ENCODE measurements around the gene HES4.
"Not testable (repeated sequence)": the region's sequence is repeated elsewhere in the genome, so short reads cannot be mapped to it uniquely, and the experiment has no call there.

Gene HES4

DNA sequence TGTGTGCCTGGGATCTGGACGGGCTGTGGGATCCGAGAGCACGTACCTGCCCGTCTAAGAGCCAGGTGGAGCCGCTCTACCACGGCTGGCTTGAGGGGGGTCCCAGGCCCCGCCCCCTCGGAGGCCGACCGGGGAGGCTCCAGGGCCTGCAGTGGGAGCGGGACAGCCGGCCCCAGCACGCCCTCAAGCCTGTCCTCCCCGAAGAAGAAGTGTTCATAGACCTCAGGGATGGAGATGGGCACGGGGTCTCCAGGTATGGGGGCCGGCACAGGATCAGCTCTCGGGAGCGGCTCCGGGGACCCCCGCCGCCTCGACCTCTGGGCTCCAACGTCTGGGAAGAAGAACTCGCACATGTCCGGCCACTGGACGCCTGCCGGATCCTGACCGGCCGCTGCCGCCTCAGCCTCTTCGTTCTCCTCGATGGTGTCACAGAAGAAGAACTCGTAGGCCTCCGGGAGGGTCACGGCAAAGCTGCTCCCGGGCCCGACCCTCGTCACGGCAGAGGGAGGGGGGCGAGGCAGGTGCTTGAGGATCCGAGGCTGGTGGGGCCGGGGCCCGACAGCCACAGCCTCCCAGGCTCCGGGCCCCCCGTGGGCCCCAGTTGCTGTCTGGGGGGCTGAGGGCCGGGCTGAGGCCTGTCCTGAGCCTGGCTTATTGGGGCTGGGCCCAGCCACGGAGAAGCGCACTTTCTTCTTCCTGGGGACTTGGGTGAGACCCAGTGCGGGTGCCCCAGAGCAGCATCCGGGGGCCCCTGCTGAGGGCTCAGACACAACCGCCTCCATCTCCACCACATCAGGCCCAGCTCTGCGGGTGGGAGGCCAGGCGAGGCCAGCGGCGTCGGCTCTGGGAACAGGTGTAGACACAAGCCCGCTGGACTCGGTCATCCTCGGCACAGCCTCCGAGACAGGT is 20.8 kb downstream of the HES4 start:
- no peak for DNase-seq

GRCh38 chr1:978069-978834 is 21.6 kb downstream of the HES4 start:
- no peak for DNase-seq

GRCh38 chr1:976791-977190 is 23.1 kb downstream of the HES4 start:
- not testable (repeated sequence) for DNase-seq

DNA sequence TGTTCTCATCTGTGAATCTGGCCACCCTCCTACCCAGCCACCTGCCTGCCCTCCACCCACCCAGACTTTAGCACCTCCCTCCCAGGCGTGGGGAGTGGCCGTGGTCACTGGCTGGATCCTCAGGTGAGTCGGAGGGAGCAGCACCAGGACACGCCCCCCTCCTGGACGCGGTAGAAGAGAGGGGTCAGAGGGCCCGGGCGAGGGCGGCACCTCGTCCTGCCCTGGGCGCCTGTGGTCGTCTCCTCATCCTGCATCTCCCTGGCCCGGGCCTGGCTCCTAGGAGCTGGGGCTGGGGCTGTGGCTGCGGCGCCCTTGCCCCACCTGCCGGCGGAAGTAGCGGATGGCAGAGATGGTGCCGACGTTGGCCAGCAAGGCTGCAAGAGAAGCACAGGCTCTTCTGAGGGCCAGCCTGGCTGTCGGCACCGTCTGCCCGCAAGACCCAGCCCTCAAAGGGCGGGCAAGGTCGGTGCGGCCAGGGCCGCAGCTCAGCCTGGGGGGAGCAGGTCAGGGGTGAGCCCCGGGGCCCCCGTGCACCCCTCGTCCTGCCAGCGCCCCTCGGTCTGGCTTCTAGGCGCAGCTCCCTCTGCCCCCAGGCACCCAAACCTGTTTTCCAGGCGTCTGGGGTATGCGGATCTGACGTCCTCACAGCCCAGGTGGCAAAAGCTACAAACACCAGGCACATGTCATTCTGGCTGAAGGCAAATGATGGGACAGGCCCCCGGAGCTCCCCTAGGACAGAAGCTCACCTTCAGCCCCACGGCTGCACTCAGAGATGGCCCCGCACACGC is 23.8 kb downstream of the HES4 start:
- DNase-seq, result peak; percentile 42

GRCh38 chr1:975365-975764 is 24.5 kb downstream of the HES4 start:
- no peak for DNase-seq

DNA sequence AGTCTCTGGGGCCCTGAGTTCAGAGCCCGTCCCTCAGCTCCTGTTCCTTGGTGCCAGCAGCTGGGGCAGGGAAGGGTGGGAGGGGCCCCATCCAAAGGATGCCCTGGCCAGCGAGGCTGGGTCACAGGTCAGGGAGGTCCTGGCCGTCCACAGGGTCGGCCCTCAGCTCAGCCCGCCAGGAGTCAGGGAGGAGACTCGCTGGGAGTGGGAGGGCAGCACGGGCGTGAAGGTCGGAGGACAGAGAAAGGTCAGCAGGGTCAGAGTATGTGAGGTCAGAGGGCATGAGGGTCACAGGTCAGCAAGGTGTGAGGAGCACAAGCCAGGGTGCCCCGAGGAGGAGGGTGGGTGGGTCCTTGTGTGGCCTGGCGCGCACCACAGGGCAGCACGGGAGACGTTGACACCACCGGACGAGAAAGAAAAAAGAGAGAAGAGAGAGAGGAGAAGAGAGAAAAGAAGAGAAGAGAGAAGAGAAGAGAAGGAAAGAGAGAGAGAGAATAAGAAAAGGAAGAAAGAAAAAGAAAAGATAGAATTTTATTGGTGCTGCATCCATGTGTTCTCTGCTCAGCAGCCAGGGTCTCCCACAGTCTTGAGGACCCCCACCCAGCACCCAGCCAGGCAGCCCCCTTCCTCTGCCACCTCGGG is 25.1 kb downstream of the HES4 start:
- DNase-seq, result no peak

DNA sequence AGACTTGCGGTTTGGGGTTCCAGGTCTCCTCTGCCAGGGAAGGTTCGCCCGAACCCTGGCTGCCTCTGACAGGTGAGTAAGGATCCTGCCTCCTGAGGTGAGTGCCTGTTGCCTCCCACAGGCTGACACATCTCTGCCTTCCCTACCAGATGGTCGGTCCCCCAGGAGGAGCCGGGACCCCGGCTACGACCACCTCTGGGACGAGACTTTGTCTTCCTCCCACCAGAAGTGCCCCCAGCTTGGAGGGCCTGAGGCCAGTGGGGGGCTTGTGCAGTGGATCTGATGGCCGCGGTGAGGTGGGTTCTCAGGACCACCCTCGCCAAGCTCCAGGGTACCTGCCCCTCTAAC is 25.6 kb downstream of the HES4 start:
- no peak for DNase-seq

DNA sequence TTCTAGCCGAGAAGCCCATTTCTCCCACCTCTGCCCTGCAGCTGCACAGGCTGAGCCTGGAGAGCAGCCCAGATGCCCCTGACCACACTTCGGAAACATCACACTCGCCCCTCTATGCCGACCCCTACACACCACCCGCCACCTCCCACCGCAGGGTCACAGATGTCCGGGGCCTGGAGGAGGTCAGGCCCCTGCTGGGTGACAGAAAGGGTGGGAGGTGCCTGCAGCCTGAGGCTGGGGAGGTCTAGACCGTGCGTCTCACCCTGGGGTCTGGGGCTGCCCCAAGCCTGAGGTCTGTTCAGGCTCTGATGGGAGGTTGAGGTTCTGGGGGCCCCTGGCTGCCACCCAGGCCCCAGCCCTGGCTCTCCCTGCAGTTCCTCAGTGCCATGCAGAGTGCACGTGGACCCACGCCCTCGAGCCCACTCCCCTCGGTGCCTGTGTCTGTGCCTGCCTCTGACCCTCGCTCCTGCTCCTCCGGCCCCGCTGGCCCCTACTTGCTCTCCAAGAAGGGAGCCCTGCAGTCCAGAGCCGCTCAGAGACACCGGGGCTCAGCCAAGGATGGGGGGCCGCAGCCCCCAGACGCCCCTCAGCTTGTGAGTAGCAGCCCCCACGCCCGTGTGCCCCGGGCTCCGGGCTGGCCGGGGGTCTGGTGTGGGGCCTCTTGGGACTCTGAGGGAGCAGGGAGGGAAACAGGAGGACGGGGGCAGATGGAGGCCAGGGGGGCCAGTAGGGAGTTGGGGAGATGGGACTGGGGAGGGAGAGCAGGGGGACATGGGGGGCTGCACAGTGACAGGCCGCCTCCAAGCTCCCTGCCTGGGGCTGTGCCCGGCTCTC is 26.2 kb downstream of the HES4 start:
- DNase-seq, result no peak

- no peak for DNase-seq
Observed at GRCh38 chr1:972726-973458, 27.0 kb downstream of the HES4 start.

DNA sequence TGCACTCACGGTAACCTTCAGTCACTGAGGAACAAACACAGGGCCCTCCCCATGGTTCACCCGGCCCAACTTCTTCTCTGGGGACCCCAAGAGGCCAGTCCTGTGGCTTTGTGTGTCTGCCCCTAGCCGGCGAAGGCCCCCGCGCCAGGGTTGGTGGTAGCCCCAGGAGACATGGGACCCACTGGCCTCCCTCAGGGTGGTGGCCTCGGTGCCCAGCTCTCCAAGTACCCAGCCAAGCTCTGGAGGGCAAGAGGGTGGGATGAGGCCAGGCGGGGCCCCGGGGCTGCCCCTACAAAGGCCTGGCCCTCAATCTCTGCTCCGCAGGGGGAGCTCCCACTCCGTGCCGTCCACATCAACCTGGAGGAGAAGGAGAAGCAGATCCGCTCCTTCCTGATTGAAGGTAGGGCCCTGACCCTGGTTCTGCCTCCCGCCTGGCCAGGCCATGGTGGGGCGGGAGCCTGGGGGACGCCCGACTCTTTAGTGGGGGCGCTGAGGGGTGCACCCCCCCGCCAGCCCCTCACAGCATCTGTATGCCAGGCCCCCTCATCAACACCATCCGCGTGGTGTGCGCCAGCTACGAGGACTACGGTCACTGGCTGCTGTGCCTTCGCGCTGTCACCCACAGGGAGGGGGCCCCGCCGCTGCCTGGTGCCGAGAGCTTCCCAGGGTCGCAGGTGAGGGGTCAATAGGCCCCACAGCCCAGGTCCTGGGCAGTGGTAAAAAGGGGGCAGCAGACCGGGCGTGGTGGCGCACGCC is 28.0 kb downstream of the HES4 start:
- no peak for DNase-seq

DNA sequence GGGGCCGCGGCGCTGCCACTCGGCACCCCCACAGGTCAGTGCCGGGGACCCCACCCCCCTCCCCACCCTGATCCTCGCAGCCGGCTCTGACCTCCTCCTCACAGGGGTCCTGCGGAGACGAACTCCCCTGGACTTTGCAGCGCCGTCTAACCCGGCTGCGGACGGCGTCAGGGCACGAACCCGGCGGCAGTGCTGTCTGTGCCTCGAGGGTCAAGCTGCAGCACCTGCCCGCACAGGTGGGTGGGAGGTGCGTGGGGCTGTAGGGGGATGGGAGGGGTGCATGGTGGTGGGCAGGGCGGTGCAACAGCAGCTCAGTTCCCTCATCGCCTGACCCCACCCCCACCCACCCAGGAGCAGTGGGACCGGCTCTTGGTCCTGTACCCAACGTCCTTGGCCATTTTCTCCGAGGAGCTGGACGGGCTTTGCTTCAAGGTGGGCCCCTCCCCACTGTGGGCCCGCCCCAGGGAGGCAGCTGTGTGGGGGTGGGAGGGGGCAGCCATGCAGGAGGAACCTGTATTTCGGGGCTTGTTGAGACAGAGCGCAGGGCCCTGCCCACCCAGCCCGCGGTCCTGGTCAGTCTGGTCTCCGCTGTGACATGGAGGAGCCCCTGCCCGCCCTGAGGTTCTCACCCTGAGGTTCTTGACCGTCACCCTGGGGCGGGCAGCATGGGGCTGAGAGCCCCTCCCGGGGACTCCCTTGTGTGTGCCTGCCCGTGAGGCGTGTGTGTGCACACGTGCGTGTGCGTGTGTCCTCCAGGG is 28.7 kb downstream of the HES4 start:
- DNase-seq, result no peak

- DNase-seq, result no peak
Observed at GRCh38 chr1:970242-970972, 29.5 kb downstream of the HES4 start.

- no peak for DNase-seq
Observed at GRCh38 chr1:969260-969855, 30.5 kb downstream of the HES4 start.

- DNase-seq, result no peak
Observed at GRCh38 chr1:967466-968343, 32.2 kb downstream of the HES4 start.

- peak; percentile 74 for DNase-seq
Observed at GRCh38 chr1:966704-967300, 33.1 kb downstream of the HES4 start.

DNA sequence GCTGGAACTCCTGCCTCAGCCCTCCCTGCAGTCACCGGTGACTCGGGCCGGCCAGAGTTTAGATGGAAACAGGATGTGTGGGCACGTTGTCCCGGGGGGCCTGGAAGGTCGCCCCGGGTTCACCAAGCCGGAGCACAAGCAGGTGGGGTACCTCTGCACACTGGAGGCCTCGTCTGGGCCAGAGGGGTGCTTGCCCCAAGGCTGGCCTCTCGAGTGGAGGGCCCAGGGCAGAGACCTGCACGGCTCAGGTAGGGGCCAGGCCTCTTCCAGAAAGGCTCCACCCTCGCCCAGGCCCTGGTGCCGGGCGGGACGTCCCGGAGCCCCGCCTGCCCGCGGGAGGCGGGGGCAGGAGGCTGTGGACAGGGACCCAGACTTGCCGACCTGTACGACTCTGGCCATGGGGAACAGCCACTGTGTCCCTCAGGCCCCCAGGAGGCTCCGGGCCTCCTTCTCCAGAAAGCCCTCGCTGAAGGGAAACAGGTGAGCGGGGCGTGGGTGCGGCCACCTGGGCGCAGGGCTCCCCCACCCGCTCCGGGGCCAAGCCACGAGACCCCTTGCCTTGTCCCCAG is 33.7 kb downstream of the HES4 start, which contains the start of gene PLEKHN1:
Gene PLEKHN1, plus strand, starts transcription at position 348 of the 569 bp plus-strand sequence. Its CDS starts 50 bp downstream, at position 398.
- DNase-seq, result peak; percentile 66

All from fibroblast of skin of right biceps (primary cell).